Stimulated activated CD8-positive, alpha-beta memory T cell treated with anti-CD3 and anti-CD28 coated beads, Interleukin-4, amount 100 ng/mL, for 24 hours (primary cell): ENCODE data around the gene SELE.
A peak's percentile ranks its signal among the peaks of the same experiment; 100 is the strongest.
"Not testable (repeated sequence)": the region's sequence is repeated elsewhere in the genome, so short reads cannot be mapped to it uniquely, and the experiment has no call there.

Source experiments
- DNase-seq: peaks from one replicate; pipeline ENCODE4 v3.0.0-alpha.2; 2020; ENCODE audit warnings: low read depth

SELE gene

GRCh38 chr1:169683661-169684060 lies 50.2 kb downstream of the SELE start:
- DNase-seq, result no peak

DNA sequence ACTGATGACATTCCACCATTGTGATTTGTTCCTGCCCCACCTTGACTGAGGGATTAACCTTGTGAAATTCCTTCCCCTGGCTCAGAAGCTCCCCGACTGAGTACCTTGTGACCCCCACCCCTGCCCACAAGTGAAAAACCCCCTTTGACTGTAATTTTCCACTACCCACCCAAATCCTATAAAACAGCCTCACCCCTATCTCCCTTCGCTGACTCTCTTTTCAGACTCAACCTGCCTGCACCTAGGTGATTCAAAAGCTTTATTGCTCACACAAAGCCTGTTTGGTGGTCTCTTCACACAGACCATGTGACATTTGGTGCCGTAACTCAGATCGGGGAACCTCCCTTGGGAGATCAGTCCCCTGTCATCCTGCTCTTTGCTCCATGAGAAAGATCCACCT lies 50.7 kb downstream of the SELE start:
- DNase-seq, result not testable (repeated sequence)

DNA sequence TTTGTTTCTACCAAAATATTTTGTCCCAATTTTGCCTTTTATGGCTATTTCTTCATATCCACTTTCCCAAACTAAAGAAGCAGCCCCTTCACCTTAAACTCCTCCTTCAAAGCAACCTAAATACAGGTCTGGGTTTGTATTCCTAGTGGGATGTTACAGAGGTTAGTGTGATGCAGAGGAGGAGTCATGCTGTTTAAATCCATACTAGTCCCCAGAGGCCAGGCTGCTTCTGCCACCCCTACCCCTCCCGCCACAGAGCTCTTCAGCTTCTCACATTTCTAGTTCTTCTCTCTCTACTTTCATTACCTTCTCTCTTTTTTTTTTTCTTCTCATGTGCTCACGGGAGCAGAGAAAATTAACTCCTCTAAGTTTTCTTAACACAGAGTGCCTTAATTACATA lies 51.8 kb downstream of the SELE start:
- no peak for DNase-seq

- DNase-seq, result no peak
Measured at GRCh38 chr1:169681140-169681539, 52.7 kb downstream of the SELE start.

DNA sequence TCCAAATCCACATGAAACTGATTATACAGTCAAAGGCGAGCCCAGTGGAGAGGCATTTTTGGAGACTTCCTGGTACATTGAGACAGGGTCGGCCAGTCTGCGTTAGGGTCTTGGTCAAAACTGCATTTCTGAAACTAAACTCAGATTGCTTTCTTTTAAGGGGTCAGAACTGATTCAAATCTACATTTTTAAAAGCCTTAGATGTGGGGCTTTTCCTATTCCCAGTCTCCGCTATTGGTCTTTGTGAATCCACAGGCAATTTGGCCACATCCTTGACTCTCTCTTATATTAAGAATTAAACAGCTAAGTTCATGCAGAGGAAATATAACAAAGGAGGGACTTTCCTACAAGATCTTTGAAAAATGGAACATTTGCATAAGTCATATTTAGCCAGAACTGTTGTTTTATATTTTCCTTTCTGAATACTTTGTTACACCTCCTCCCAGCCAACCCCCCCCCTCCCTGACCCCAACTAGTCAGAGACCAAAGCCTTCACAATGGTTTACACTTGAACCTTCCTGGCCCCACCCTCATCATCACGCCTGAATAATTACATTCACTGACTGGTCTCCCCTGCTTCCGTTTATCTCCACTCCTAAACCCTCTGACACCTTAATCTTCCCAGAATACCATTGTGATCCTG lies 53.4 kb downstream of the SELE start:
- DNase-seq, result peak; percentile 42

DNA sequence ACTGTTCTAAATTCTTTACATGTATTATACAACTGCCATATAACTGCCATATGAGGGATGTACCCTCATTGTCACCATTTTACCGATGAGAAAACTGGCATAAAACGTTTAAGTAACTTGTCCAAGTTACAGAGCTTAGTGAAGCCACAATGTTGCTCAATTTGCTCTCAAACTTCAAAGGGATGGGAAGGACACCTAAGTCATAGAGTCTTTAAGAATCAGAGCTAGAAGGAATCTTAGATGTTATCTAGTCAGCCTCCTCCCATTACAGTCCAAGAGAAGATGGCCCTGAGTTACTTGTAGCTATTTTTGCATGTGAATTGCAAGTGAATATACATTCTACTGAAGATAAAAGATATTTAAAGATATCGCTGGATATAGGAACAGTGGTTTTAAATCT lies 54.2 kb downstream of the SELE start:
- no peak for DNase-seq

DNA sequence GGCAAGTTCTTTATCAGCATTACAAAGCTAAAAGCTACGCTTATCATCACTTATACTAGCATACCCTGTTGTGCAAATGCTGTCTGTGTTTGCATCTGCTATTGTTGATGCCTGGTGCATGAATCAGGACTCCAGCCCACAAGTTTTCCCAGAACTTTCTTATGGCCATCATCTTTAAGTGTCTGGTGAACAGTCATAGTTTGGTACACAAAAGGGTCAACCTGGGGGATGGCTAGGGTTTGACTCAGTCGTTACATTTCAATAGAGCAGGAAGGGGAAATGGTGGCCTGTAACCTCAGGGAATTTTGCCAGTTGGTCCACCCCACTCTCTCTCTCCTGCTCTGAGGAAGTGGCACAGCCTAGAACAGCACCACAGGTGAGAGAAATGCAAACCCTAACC lies 57.9 kb downstream of the SELE start:
- no peak for DNase-seq
